SK-N-SH treated with all-trans-retinoic acid at 6 μM for 48 hours (cell line): ENCODE results near the gene SDF4.

Experiments used
- ARNTL ChIP-seq: fragments of 450-650 bp; formaldehyde crosslinking; IDR thresholded peaks from 2 replicates; pipeline ENCODE4 v1.5.0; 2020; ENCODE audit warnings: low read depth, mild to moderate bottlenecking, moderate library complexity, borderline replicate concordance
- GLIS3 ChIP-seq: fragments of 250-450 bp; sonication (Bioruptor Pico); IDR thresholded peaks from 2 replicates; pipeline ENCODE4 v1.5.0; 2020; ENCODE audit warnings: mild to moderate bottlenecking, moderate library complexity
- OSR1 ChIP-seq: fragments of 250-450 bp; sonication (Bioruptor Pico); IDR thresholded peaks from 2 replicates; pipeline ENCODE4 v1.8.0; 2022; ENCODE audit warnings: moderate library complexity, mild to moderate bottlenecking, inconsistent platforms
- RARB ChIP-seq: fragments of 250-450 bp; sonication (Bioruptor Pico); IDR thresholded peaks from 2 replicates; pipeline ENCODE4 v1.8.0; 2021; ENCODE audit warnings: mild to moderate bottlenecking, moderate library complexity
- ZNF565 ChIP-seq: fragments of 450-650 bp; formaldehyde crosslinking; conservative IDR thresholded peaks from 2 replicates; pipeline ENCODE4 v1.5.0; 2020; ENCODE audit warnings: low read depth, mild to moderate bottlenecking, moderate library complexity
- ZNF70 ChIP-seq: fragments of 450-650 bp; formaldehyde crosslinking; IDR thresholded peaks from 2 replicates; pipeline ENCODE4 v1.5.0; 2020; ENCODE audit warnings: mild to moderate bottlenecking, moderate library complexity
- TF ChIP-seq, protein P1 (sequence below): fragments of 250-450 bp; sonication (Bioruptor Pico); IDR thresholded peaks from 2 replicates; pipeline ENCODE4 v1.8.0; 2020; ENCODE audit warnings: mild to moderate bottlenecking, moderate library complexity, borderline replicate concordance
- TF ChIP-seq, protein P2 (sequence below): fragments of 250-450 bp; sonication (Bioruptor Pico); IDR thresholded peaks from 2 replicates; pipeline ENCODE4 v1.5.0; 2020; ENCODE audit warnings: mild to moderate bottlenecking, moderate library complexity
- TF ChIP-seq, protein P3 (sequence below): fragments of 250-450 bp; sonication (Bioruptor Pico); IDR thresholded peaks from 2 replicates; pipeline ENCODE4 v1.5.1; 2020; ENCODE audit warnings: low read depth, mild to moderate bottlenecking, moderate library complexity

DNA sequence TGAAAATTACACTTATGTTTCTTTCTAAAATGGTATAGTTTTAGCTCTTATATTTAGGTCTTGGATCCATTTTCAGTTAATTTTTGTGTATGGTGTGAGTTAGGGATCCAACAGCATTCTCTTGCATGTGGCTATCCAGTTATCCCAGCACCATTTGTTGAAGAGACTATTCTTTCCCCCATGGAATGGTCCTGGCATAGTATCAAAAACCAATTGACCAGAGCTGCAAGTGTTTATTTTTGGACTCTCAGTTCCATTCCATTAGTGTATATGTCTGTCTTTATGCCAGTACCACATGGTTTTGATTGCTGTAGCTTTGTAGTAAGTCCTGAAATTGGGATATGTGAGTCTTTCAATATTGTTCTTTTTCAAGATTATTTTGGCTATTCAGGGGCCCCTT, 43.9 kb downstream of the SDF4 start:
- TF ChIP-seq, protein P1, sequence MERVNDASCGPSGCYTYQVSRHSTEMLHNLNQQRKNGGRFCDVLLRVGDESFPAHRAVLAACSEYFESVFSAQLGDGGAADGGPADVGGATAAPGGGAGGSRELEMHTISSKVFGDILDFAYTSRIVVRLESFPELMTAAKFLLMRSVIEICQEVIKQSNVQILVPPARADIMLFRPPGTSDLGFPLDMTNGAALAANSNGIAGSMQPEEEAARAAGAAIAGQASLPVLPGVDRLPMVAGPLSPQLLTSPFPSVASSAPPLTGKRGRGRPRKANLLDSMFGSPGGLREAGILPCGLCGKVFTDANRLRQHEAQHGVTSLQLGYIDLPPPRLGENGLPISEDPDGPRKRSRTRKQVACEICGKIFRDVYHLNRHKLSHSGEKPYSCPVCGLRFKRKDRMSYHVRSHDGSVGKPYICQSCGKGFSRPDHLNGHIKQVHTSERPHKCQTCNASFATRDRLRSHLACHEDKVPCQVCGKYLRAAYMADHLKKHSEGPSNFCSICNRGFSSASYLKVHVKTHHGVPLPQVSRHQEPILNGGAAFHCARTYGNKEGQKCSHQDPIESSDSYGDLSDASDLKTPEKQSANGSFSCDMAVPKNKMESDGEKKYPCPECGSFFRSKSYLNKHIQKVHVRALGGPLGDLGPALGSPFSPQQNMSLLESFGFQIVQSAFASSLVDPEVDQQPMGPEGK = no peak
- no peak for TF ChIP-seq ARNTL (CRISPR knock-in tag)
- TF ChIP-seq OSR1 (CRISPR knock-in tag) = no peak
- no peak for TF ChIP-seq RARB (CRISPR knock-in tag)
- TF ChIP-seq ZNF565 (CRISPR knock-in tag) = no peak
- TF ChIP-seq, protein P2, sequence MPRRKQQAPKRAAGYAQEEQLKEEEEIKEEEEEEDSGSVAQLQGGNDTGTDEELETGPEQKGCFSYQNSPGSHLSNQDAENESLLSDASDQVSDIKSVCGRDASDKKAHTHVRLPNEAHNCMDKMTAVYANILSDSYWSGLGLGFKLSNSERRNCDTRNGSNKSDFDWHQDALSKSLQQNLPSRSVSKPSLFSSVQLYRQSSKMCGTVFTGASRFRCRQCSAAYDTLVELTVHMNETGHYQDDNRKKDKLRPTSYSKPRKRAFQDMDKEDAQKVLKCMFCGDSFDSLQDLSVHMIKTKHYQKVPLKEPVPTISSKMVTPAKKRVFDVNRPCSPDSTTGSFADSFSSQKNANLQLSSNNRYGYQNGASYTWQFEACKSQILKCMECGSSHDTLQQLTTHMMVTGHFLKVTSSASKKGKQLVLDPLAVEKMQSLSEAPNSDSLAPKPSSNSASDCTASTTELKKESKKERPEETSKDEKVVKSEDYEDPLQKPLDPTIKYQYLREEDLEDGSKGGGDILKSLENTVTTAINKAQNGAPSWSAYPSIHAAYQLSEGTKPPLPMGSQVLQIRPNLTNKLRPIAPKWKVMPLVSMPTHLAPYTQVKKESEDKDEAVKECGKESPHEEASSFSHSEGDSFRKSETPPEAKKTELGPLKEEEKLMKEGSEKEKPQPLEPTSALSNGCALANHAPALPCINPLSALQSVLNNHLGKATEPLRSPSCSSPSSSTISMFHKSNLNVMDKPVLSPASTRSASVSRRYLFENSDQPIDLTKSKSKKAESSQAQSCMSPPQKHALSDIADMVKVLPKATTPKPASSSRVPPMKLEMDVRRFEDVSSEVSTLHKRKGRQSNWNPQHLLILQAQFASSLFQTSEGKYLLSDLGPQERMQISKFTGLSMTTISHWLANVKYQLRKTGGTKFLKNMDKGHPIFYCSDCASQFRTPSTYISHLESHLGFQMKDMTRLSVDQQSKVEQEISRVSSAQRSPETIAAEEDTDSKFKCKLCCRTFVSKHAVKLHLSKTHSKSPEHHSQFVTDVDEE = no peak
- TF ChIP-seq, protein P3, sequence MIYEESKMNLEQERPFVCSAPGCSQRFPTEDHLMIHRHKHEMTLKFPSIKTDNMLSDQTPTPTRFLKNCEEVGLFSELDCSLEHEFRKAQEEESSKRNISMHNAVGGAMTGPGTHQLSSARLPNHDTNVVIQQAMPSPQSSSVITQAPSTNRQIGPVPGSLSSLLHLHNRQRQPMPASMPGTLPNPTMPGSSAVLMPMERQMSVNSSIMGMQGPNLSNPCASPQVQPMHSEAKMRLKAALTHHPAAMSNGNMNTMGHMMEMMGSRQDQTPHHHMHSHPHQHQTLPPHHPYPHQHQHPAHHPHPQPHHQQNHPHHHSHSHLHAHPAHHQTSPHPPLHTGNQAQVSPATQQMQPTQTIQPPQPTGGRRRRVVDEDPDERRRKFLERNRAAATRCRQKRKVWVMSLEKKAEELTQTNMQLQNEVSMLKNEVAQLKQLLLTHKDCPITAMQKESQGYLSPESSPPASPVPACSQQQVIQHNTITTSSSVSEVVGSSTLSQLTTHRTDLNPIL = no peak
- no peak for TF ChIP-seq GLIS3 (CRISPR knock-in tag)
- TF ChIP-seq ZNF70 = no peak
